Effector CD8-positive, alpha-beta T cell (primary cell): ENCODE measurements around the gene FGFR4.
"Not testable (repeated sequence)": the region's sequence is repeated elsewhere in the genome, so short reads cannot be mapped to it uniquely, and the experiment has no call there.

ENCODE experiments used
- DNase-seq: peaks from one replicate; lab custom pipeline; 2025; lab: John Stamatoyannopoulos, UW
- total RNA-seq, 4 experiments: gene quantifications; one replicate each; lab custom pipeline; 2026; lab: John Stamatoyannopoulos, UW

Gene FGFR4
- 0.36 to 3.7 (median 1.6) reads per million in 4 experiments for total RNA-seq

DNA sequence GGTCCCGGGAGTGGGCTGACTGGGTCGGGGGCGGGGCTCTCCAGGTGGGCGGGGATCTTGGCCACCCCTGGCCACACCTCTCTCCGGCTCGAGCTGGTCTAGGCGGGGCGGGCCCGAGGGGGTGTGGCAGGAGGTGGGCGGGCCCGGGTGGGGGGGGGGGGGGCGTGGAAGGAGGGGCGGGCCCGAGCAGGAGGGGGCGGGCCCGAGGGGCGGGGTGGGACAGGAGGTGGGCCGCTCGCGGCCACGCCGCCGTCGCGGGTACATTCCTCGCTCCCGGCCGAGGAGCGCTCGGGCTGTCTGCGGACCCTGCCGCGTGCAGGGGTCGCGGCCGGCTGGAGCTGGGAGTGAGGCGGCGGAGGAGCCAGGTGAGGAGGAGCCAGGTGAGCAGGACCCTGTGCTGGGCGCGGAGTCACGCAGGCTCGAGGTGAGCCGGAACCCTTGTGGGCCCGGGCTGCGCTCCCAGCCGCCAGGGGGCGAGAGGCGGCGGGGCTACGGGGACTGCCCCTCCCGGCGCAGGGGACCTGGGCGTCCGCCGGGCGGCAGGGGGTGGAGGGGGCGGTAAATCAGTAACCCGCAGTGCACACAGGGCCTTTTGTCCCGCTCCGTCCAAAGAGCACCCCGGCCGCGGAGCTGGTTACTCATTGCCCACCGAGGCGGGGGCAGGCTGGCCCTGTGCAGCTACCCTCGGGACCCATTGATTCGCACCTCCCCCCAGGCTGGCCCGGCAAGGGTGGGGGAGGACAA is at the start of gene FGFR4:
Gene FGFR4, plus strand, starts transcription at position 262 of the 744 bp plus-strand sequence. CDS start 2,688 bp downstream, outside the sequence.
- peak; percentile 68 for DNase-seq

DNA sequence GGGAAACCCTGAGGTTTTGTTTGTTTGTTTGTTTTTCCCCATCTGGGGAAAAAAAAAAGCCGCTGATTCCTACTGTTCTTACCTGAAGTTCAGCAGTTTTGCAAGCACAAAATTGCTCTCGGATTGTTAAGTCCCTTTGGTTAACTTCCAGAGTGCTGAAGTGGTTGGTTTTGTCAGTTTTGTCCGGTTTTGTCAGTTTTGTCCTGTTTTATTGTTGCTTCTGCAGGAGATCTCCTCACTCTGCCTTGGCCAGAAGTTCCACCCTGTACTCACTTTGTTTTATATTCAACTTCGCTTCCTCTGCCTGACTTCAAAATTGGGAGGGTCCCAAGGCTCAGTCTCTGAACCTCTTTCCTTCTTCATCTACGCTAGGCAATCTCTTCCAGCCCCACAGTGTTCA is 49.8 kb upstream of the FGFR4 start:
- DNase-seq: no peak

DNA sequence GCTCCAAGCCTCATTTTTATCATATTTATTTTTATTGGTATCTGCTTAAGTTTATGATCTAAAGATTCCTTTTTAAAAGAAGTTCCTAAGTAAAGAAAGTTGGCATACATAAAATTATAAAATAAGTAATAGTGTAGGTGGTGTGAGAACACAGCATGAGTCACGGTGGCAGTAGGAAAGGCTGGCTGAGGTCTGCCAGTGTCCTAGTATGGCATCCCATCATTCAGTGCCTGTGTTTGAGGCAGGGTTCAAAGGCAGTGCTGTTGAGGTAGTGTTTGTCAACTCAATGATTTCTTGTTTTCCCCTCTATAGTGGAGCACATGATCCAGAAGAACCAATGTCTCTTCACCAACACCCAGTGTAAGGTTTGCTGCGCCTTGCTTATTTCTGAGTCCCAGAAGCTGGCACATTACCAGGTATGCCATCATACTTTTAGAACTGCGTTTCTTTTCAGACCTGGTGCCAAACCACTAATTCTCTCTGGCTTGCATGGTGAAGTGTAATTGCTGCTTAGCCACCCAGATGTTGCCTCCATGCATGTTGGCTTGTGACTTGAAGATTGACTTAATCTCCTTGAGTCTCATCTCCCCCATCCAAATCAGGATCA is 45.8 kb upstream of the FGFR4 start:
- DNase-seq: no peak

DNA sequence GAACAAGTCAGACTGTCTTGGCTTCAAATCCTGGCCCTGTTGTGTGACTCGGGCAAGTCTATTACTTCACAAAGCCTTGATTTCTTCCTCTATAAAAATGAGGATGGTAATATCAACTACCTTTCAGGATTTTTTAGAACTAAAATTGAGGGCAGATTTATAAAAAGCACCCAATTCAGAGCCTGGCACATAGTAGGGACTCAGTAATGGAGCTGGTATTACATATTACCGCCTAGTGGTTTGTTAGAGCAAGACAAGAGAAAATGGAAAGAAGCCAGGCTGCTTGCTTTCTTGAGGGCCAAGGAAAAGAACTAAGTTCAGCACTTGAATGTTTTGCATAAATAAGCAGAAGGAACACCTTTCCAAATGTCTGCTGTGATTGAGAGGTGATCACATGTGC is 44.8 kb upstream of the FGFR4 start:
- DNase-seq: no peak

DNA sequence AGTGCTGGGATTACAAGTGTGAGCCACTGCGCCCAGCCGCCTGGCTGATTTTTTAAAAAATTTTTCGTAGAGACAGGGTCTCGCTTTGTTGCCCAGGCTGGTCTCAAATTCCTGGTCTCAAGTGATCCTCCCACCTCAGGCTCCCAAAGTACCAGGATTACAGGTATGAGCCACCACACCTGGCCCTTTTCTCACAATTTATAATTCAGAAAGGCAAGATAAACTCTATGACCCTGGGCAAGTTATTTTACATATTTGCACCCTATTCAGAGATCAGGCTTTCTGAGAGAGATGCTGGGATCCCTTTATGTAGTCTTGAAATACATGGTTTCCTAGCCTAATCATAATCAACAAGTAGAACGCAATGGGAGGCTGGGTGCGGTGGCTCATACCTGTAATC is 43.6 kb upstream of the FGFR4 start:
- DNase-seq: no peak

DNA sequence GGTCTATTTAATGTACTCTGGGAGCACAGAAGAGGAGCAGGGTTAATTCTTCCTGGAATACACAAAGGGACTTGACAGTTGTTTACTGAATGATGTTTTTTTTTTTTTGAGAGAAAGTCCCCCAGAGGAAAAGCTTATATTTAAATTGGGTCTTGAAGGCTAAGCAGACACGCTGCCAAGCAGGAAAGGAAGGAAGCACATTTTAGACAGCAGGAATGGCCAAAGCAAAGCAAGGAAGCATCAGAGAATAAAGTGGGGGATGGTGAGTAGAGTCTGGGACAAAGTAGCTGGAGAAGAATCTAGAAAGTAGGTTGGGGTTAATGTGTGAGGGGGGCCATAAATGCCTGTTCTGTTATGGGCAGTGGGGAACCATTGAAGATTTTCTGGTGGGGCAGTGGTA is 42.8 kb upstream of the FGFR4 start:
- DNase-seq: no peak

DNA sequence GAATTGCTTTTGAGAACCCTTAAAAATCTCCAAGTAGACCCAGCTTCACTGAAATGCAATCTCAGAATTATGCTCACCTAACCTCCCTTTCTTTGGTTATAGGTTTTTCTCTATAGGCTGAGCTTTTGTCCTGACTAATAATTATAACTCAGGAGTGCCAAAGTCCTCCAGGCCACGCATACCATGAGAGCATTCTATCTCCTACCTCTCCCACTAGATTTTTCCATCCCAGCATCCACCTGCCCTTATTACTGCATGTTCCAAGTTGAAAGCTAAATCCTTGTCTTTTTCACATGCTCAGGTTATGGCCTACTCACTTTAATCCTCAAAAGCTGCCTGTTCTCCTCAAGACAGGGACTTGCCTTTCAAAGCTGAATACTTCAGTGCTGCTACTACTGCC is 42.1 kb upstream of the FGFR4 start:
- no peak for DNase-seq

DNA sequence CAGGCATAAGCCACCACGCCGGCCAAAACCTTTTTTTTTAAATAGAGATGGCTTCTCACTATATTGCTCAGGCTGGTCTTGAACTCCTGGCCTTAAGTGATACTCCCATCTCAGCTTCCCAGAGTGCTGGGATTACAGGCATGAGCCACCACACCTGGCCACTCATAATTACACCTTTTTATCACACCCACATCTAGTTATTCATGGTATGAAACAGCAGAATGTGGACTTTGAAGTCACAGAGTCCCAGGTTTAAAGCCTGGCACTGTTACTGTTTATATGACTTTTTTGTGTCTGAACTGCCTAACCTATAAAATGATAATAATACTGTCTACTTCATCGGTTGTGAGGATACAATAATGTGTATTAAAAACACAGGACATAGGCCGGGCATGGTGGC is 41.1 kb upstream of the FGFR4 start:
- no peak for DNase-seq

DNA sequence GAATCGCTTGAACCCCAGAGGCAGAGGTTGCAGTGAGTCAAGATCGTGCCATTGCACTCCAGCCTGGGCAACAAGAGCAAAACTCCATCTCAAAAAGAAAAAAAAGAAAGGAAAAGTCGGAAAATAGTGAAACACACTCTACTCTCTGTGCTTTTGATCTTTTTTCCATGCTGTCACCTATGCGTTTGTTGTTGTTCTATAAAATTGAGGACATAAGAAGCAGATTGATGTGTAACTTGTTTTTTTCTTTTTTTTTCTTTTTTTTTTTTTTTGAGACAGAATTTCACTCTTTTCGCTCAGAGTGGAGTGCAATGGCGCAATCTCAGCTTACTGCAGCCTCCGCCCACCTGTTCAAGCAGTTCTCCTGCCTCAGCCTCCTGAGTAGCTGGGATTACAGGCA is 38.2 kb upstream of the FGFR4 start:
- DNase-seq: not testable (repeated sequence)

DNA sequence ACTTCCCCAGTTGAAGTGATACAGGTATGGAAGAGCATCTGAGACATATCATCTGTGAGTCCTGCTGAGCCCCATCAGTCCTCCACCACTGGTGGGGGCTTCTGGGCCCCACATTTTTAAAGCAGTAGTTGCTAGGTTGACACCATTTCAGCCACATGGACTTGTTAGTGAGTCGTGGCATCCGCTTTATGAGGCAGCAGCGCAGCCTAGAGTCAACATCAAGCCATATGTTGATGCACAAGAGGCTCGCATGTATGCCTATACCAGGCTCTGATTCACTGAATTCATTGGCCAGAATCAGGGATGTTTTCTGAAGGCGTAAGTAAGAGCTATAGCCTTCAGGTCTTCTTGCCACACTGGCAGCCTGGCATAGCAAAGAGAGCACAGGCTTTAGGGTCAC is 37.4 kb upstream of the FGFR4 start:
- DNase-seq: no peak

DNA sequence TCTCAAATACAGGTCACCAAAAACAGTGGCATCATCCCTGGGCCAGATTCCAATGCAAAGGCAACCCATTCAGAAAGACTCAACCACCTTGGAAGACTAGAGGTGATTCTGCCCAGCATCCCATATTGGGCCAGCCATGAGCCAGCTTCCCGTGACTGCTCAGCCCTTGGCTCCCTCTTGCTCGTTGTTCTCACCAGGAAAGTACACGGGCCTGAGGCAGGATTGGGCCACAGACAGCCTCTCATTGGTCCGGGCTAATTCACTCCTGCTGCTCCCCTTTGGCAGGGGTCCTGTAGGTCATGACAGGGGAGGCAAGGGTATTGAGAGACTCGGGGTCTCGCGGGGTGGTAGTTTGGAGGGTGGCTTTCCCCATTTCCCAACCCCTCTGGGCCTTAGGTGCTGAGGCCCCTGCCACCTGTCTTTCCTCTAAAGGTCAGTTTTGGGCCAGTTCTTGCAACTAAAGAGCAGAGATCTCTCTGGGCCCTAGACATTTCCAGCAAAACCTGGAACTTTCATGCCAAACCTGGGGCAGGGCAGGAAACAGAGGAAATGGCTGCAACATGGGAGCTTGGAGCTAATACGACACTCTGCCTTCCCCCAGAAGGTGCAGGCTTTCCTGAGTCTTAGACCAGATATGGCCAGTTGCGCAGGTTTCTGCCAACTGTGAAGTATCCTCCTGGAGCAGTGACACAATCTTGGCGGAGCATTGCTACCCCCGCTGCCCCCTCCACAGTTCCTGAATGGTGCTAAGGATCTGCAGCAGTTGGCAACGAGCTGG is 22.0 kb upstream of the FGFR4 start:
- DNase-seq: no peak

DNA sequence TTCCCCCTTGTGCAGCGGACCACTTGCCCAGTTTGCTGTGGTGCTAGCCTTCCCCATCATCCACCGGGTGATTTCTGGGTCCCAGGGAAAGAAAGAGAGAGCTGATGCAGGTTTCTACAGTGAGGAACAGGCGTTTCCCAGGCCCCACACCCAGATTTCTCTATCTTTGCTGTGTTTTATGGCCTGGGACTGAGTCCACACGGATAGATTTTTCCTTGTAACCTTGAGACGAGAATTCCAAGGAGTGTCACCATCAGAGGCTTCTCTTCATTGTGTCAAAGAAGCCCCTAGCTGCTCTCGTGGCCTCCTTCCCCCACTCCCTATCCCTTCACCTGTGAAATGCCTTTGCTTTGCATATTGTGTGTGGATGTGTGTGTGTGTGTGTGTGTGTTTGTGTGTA is 21.2 kb upstream of the FGFR4 start:
- no peak for DNase-seq

DNA sequence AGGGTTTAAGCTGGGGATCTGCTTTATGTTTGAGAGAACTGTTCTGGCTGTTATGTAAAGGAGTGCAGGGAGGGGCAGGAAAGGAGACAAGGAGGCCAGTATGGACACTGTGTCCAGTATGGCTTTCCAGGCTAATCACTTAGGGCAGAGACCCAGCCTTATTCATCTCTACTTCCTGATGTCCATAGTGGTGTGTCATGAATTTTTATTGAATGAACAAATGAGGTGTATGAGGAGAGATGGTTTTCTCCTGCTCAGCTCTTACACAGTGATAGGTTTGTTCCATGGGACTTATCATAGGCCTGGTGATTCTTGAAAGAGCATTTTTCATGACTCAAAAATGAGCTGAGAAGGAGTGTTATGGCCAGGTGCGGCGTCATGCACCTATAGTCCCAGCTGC is 20.5 kb upstream of the FGFR4 start:
- no peak for DNase-seq

DNA sequence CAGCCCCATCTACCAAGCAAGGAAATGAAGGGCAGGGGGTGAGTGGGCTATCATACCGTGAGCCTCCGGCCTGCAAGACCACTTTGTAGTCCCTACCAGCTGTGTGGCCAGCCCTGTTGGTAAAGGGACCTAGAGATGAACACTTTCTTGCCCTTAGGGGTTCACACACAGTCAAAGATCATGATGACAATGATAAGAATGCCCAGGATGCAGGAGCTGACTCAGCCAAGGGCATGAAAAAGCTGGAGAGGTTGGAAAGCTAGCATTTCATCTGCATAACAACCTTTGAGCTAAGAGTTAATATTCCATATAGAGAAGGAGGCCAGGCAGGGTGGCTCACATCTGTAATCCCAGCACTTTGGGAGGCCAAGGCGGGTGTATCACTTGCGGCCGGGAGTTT is 19.2 kb upstream of the FGFR4 start:
- no peak for DNase-seq

DNA sequence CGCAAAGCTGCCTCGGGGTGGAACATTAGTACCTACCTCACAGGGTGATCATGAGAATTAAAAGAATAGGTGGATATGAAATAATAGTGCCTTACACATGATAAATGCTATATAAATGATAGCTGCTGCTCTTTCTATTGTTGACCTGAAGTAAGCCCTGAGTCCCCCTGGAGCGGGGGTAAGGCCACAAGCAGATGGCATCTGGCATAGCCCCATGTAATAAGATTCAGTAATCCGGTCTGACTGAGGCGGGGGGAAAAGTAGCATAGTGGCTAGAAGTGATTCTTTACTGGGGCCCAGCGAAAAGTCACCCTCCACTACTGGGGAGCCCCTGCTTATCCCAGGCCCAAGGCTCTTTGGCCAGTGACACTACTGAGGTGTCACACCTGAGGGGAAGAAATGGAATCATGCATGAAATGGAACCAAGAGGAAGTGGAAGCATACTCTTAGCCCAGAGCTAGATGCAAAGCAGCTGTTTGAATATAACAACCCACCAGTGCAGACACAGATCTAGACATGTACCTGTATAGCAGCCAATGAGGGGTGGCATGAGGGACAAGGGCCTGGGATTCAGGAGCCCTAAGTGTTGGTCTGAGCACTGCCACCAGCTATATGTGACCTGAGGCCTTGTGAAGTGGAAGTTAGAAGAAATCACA is 16.1 kb upstream of the FGFR4 start:
- no peak for DNase-seq

DNA sequence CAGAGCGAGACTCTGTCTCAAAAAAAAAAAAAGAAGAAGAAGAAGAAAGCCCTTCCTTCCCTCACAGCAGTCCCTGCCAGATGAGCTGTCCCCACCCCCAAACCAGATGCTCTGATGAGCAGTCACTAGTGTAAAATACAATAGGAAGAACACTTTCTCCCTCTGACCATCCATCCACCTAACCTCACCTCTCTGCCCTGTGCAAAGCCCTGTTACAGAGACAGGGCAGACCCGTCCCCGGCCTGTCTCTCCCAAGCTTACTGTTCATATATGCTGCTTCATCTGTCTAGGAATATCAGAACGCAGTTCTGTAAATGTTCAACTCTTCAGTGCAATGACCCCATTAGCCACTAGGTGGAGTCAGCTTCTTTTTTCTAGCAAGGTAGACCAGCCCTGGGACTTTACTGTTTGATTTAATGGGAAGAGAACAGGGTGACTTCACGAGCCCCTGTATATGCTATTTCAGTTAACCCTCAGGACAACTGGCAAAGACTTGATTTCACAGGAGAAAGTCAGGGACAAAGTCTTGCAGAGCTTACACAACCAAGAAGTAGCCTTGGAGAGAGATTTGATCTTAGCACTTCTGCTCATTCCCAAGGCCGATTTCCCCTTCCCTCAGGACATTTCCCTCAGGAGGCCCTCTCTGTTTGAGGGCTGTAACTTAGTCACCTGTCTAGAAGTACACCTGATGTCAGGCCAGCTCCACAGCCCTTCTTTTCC is 14.9 kb upstream of the FGFR4 start:
- peak; percentile 45 for DNase-seq

DNA sequence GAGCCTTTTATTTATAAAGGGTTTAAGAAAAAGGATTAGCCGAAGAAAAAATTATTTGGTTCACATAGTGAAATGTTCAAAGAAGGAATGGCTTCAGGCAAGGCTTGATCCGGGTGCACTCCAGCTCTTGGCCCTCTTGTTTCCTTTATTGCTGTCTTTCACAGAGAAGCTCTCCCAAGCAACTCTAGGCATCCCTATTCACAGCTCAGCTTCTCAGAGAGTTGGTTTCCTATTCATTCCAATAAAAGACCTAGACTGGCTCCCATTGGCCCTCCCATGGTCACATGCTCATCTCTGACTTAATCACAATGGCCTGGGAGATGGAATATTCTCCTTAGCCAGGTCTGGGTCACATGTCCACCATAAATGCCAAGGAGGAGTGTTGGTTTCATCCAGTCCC is 9.4 kb upstream of the FGFR4 start:
- DNase-seq: no peak

DNA sequence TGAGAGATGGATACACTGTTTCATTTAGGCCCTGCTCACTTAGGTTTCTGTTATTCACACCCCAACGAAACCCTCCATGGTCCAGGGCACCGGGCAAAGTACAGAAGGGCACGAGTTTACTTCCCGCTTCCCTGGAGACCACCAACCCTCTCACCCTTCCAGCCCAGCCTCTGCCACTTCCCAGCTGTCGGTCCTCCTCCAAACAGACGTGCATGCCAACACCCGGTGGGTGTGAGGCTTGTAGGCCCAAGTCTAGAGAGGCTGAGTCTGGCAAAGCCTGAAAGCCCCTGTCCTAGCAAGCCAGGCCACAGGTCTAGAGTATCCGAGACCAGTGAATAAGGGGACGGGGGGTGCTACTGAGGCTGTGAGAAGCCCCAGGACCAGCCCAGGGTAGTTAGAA is 7.1 kb upstream of the FGFR4 start:
- DNase-seq: no peak

DNA sequence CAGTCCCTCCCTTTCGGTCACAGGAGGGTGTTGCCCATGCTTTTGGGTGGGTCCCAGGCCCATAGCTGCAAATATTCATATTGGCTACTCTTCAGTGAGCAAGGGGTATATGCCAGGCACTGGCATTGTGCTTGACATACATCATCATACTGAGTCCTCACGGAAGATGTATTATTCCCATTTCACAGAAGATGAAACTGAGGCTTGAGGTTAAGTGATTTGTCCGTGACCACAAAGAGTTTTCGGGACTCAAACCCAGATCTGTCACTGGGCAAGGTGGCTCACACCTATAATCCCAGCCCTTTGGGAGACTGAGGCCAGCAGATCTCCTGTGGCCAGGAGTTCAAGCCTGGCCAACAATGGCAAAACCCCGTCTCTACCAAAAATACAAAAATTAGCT is 6.5 kb upstream of the FGFR4 start:
- no peak for DNase-seq

DNA sequence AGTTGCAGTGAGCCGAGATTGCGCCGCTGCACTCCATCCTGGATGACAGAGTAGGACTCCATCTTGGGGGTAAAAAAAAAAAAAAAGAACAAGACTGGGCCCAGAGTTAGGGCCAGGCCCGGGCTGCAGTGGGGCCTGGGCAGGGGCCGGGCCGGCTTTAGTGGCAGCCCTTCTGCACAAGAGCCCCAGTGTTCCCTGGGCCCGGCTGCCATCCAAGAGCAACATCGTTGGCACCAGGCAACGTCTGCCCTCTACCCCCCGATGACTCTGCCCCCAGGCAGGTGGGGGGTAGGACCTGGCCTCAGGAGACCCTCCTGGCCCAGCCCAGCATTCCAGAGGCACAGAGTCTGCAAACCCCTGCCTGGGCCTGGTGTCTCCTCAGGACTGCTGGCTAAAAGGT is 4.9 kb upstream of the FGFR4 start:
- DNase-seq: no peak

DNA sequence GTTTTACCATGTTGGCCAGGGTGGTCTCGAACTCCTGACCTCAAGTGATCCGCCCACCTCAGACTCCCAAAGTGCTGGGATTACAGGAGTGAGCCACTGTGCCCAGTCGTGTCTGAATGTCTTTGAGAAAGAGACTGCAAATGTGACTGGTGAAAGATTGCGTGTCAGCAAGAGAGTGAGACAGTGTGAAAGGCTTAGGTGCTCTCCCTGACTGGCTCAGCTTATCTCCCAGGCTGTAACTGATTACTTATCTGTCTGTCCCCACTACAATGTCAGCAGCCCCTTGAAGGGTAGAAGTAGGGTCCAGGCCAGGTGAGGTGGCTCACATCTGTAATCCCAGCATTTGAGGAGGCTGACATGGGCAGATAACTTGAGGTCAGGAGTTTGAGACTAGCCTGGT is 3.4 kb upstream of the FGFR4 start:
- DNase-seq: no peak

DNA sequence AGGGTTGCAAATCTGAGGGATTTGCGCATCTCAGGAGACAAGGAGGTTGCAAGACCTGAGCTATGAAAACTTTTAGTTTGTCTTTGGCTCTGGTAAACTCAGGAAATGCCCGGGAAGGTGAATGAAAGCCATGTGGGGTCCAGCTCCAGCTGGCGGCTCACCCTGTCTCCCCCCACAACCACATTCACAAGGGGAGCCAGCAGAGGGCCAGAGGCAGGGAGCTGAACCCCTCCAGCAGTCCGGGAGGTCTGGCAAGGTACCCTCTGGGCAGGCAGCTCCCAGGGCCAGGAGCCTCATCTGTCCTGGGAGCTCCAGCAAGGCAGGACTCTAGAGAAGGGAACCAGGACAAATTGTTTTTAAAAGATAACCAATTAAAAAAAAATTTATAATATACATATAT is 2.5 kb upstream of the FGFR4 start:
- DNase-seq: no peak
